GM12891 (cell line): ENCODE results near the gene LPAR5.

Experiments used
- PAX5 ChIP-seq: IDR thresholded peaks from 2 replicates; pipeline ENCODE4 v1.6.1; 2011; ENCODE audit warnings: low read length, moderate library complexity, mild to moderate bottlenecking; ENCODE audit not compliant: insufficient read depth, severe bottlenecking
- POLR2A ChIP-seq: IDR thresholded peaks from 2 replicates; pipeline ENCODE4 v1.6.1; 2011; ENCODE audit warnings: low read depth, low read length, control low read depth
- POLR2AphosphoS5 ChIP-seq: IDR thresholded peaks from 2 replicates; pipeline ENCODE4 v1.6.1; 2011; ENCODE audit warnings: low read depth, low read length, control low read depth
- SPI1 ChIP-seq: IDR thresholded peaks from 2 replicates; pipeline ENCODE4 v1.6.1; 2011; ENCODE audit warnings: low read depth, low read length, control low read depth
- TAF1 ChIP-seq: IDR thresholded peaks from 2 replicates; pipeline ENCODE4 v1.6.1; 2011; ENCODE audit warnings: low read depth, low read length, control low read depth

GRCh38 chr12:6607751-6608591 lies 27.8 kb downstream of the LPAR5 start:
- TF ChIP-seq TAF1: no peak
- TF ChIP-seq SPI1: no peak
- TF ChIP-seq POLR2A: no peak
- no peak for TF ChIP-seq POLR2AphosphoS5
- TF ChIP-seq PAX5: no peak
